Measurements from ENCODE around the gene TMEM200B.
"Not testable (repeated sequence)": the region's sequence is repeated elsewhere in the genome, so short reads cannot be mapped to it uniquely, and the experiment has no call there.

The TMEM200B gene

GRCh38 chr1:29123887-29124365, at the start of gene TMEM200B:
TMEM200B (minus strand) TSS chr1:29123903; CDS start chr1:29121828, 2,075 bp downstream.
- no peak for DNase-seq

- DNase-seq, result no peak
These were observed 48.8 kb upstream of the TMEM200B start for GRCh38 chr1:29172415-29172939.

- no peak for DNase-seq
These were observed 47.8 kb upstream of the TMEM200B start for GRCh38 chr1:29171521-29171920.

- no peak for DNase-seq
These were observed 47.4 kb upstream of the TMEM200B start for GRCh38 chr1:29171089-29171488.

- DNase-seq, result no peak
These were observed 46.3 kb upstream of the TMEM200B start for GRCh38 chr1:29169976-29170375.

- DNase-seq, result no peak
These were observed 44.2 kb upstream of the TMEM200B start for GRCh38 chr1:29167904-29168303.

- no peak for DNase-seq
These were observed 42.7 kb upstream of the TMEM200B start for GRCh38 chr1:29166291-29166878.

GRCh38 chr1:29164588-29164987, 40.9 kb upstream of the TMEM200B start:
- no peak for DNase-seq

- no peak for DNase-seq
These were observed 38.9 kb upstream of the TMEM200B start for GRCh38 chr1:29162476-29163138.

- DNase-seq, result no peak
These were observed 38.3 kb upstream of the TMEM200B start for GRCh38 chr1:29162025-29162424.

- no peak for DNase-seq
These were observed 36.1 kb upstream of the TMEM200B start for GRCh38 chr1:29159773-29160172.

GRCh38 chr1:29157269-29157601, 33.5 kb upstream of the TMEM200B start:
- DNase-seq, result no peak

- no peak for DNase-seq
These were observed 33.0 kb upstream of the TMEM200B start for GRCh38 chr1:29156543-29157268.

GRCh38 chr1:29152046-29152805, 28.5 kb upstream of the TMEM200B start:
- DNase-seq, result no peak

- DNase-seq, result not testable (repeated sequence)
These were observed 26.6 kb upstream of the TMEM200B start for GRCh38 chr1:29150346-29150745.

- DNase-seq, result no peak
These were observed 25.2 kb upstream of the TMEM200B start for GRCh38 chr1:29148656-29149491.

- no peak for DNase-seq
These were observed 22.2 kb upstream of the TMEM200B start for GRCh38 chr1:29145739-29146437.

GRCh38 chr1:29144178-29144577, 20.5 kb upstream of the TMEM200B start:
- no peak for DNase-seq

GRCh38 chr1:29142714-29143113, 19.0 kb upstream of the TMEM200B start:
- DNase-seq, result no peak

GRCh38 chr1:29136391-29136915, 12.8 kb upstream of the TMEM200B start:
- DNase-seq, result no peak

GRCh38 chr1:29134695-29135028, 11.0 kb upstream of the TMEM200B start:
- no peak for DNase-seq

Data from SHP77 treated with DMSO at 0.1 percent for 48 hours (cell line).